BJ (cell line): Measurements from ENCODE around the gene ZNF784. TPM values are rescaled to one million over a fixed set of nuclear protein-coding genes. Genes with fewer than 3 reads are reported as not detected.

Source experiments
- CTCF ChIA-PET: fragments of 350-600 bp; formaldehyde crosslinking; extraction: SDS; loops from one replicate; lab custom pipeline; 2021; ENCODE audit warnings: antibody characterized with exemption, inconsistent platforms; lab: Yijun Ruan, JAX
- POLR2A ChIA-PET: fragments of 300-600 bp; sonication (Branson Sonifier 250); formaldehyde crosslinking; extraction: SDS; loops from one replicate; lab custom pipeline; 2021; ENCODE audit warnings: antibody characterized with exemption; lab: Charles Lee
- DNase-seq: peaks from one replicate; pipeline ENCODE4 v3.0.0-alpha.2; 2011; ENCODE audit warnings: low read depth
- H3K27me3 ChIP-seq: 2 replicates; pipeline ENCODE4 v1.6.0; 2011; ENCODE audit warnings: low read length; ENCODE audit not compliant: control insufficient read depth, insufficient read depth
- H3K36me3 ChIP-seq: 2 replicates; pipeline ENCODE4 v1.5.1; 2011; ENCODE audit warnings: low read length; ENCODE audit not compliant: control insufficient read depth, insufficient read depth
- H3K4me3 ChIP-seq: 2 replicates; pipeline ENCODE4 v1.5.1; 2011; ENCODE audit warnings: low read depth, mild to moderate bottlenecking, control low read depth, low read length
- polyA plus RNA-seq: library from polyadenylated mRNA; depleted of rRNA; stranded (reverse); fragments of >200 nt; gene quantifications from 2 replicates; pipeline ENCODE4 v1.2.3, GENCODE V29; 2011
- TF ChIP-seq, protein P1 (sequence below): IDR thresholded peaks from 2 replicates; pipeline ENCODE4 v1.5.1; 2011; ENCODE audit warnings: low read depth, mild to moderate bottlenecking, control low read depth, inconsistent platforms, low read length, moderate library complexity; ENCODE audit not compliant: insufficient read depth

Gene ZNF784
- polyA plus RNA-seq, 1 experiment, result 4.5 TPM

DNA sequence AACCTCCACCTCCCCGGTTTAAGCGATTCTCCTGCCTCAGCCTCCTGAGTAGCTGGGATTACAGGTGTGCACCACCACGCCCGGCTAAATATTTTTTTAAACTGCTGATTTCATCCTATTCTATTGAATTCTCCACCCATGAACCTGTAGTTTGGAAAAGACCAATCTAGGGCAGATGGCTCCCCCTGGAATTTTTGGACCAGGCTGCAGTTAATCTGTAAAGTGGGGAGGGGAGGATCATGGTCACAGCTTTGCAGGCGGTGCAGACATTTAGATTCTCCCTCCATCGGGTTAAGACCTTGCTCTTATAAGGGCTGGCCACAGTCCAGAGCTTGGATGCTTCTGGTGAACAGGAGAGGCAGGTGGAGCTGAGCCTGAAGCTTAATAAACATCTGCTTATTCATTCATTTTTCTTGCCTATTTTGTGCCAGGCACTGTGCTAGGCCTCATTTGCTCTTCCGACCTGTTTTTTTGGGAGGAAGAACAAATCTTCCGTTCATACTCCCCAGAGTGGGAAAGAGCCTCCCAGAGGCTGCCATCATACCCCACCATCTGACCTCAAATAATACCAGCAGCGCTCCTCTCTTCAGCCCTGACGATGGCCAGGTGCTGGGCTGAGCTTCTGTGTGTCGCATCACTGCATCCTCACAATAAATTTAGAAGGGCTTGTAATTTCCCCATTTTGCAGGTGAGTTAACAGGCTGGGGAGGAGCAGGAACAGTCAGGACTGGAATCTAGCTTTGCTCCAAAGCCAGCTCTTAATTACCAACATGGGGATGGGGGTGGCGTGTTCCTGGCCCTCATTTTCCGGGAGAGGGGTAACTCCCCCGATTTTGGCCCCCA, 22.7 kb upstream of the ZNF784 start:
- POLR2A ChIA-PET, result interaction anchor here (1.3 kb wide), 1 partner anchor 10 kb away, joined by 4 read pairs; no protein-coding TSS in a partner anchor
- Histone ChIP-seq H3K36me3 (peaks cover 5% of the 10 kb centered on the region), H3K27me3 (no peaks in the 10 kb centered on the region), H3K4me3 (peak overlapping the region; percentile 86)
- TF ChIP-seq, protein P1, sequence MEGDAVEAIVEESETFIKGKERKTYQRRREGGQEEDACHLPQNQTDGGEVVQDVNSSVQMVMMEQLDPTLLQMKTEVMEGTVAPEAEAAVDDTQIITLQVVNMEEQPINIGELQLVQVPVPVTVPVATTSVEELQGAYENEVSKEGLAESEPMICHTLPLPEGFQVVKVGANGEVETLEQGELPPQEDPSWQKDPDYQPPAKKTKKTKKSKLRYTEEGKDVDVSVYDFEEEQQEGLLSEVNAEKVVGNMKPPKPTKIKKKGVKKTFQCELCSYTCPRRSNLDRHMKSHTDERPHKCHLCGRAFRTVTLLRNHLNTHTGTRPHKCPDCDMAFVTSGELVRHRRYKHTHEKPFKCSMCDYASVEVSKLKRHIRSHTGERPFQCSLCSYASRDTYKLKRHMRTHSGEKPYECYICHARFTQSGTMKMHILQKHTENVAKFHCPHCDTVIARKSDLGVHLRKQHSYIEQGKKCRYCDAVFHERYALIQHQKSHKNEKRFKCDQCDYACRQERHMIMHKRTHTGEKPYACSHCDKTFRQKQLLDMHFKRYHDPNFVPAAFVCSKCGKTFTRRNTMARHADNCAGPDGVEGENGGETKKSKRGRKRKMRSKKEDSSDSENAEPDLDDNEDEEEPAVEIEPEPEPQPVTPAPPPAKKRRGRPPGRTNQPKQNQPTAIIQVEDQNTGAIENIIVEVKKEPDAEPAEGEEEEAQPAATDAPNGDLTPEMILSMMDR, result no peak
- CTCF ChIA-PET, result interaction anchor here (0.7 to 2.1 kb wide), 4 partner anchors 15 to 179 kb away, joined by 3 to 14 read pairs (median 6); no protein-coding TSS in a partner anchor
- DNase-seq, result no peak

DNA sequence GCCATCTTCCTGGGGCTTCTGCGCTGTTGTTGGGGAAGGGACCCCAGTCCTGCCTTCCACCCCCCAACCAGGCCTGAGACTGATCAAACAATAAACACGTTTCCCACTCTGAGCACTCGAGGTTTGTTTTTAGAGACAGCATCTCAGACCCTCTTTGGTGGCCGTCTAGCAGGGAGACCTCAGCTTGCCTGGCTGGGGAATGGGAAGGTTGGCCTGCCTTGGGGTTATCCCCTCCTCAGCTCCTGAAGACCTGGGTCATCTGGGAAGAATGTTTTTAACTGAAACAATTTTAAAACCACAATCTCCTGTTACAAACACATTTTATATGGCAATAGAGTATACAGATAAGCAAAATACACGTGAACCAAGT, 21.1 kb upstream of the ZNF784 start:
- TF ChIP-seq, protein P1, result no peak
- no peak for DNase-seq
- CTCF ChIA-PET, result interaction anchor here (1.0 to 1.9 kb wide), 2 partner anchors 9 to 12 kb away, joined by 3 to 7 read pairs; no protein-coding TSS in a partner anchor
- Histone ChIP-seq H3K27me3 (no peaks in the 10 kb centered on the region), H3K36me3 (peaks cover 5% of the 10 kb centered on the region), H3K4me3 (no peak overlapping the region)
- POLR2A ChIA-PET, result no interaction called here

GRCh38 chr19:55644842-55645511, 20.6 kb upstream of the ZNF784 start:
- POLR2A ChIA-PET, result no interaction called here
- Histone ChIP-seq H3K4me3 (no peak overlapping the region), H3K36me3 (peaks cover 5% of the 10 kb centered on the region), H3K27me3 (no peaks in the 10 kb centered on the region)
- TF ChIP-seq, protein P1, result no peak
- CTCF ChIA-PET, result interaction anchor here (1.9 kb wide), 1 partner anchor 9 kb away, joined by 7 read pairs; no protein-coding TSS in a partner anchor
- DNase-seq, result no peak

DNA sequence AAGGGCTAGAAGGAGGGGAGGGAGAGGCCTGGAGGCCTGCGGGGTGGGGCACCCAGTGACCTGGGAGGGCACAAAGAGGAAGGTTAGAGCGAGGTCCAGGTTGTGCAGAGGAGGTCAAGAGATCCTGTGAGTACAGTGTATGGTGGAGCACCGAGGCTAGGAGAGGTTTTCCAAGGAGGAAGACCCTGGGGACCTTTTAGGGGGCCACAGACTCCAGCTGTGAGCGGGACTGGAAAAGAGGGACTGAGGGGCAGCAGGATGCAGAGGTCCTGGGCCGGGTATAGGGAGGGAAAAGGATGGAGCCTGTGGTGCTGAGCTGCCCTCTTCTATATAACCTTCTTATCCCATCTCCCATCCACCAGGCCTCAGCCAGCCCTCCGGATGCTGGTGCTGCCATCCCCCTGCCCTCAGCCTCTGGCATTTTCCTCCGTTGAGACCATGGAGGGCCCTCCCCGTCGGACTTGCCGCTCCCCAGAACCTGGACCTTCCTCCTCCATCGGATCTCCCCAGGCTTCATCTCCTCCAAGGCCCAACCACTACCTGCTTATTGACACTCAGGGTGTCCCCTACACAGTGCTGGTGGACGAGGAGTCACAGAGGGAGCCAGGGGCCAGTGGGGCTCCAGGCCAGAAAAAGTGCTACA, 19.9 kb upstream of the ZNF784 start:
- Histone ChIP-seq H3K36me3 (peaks cover 5% of the 10 kb centered on the region), H3K27me3 (no peaks in the 10 kb centered on the region), H3K4me3 (peak overlapping the region; percentile 75)
- no peak for DNase-seq
- TF ChIP-seq, protein P1, result no peak
- CTCF ChIA-PET, result interaction anchor here (1.9 to 2.7 kb wide), 2 partner anchors 10 to 12 kb away, joined by 7 to 9 read pairs; no protein-coding TSS in a partner anchor
- POLR2A ChIA-PET, result no interaction called here

- Histone ChIP-seq H3K36me3 (peaks cover 5% of the 10 kb centered on the region), H3K27me3 (no peaks in the 10 kb centered on the region), H3K4me3 (peak overlapping the region; percentile 75)
- TF ChIP-seq, protein P1, result no peak
- no peak for DNase-seq
- ChIA-PET POLR2A (no interaction called here), CTCF (interaction anchor here (2.7 kb wide), 1 partner anchor 11 kb away, joined by 9 read pairs; no protein-coding TSS in a partner anchor)
Observed at GRCh38 chr19:55643887-55644176, 19.5 kb upstream of the ZNF784 start.
